Measurements from ENCODE around the gene MAP4K3.

GRCh38 chr2:39409697-39410389 lies 27.2 kb downstream of the MAP4K3 start:
- TF ChIP-seq POLR2A (IDR thresholded peaks at IDR 0.05) (no peak), CTCF (IDR thresholded peaks at IDR 0.05) (no peak)
